Loucy (cell line): ENCODE data around the gene HELB.

Experiments
- EZH2phosphoT487 ChIP-seq: fragments of 200-600 bp; IDR thresholded peaks from 2 replicates; pipeline ENCODE4 v1.6.1; 2018; ENCODE audit warnings: antibody characterized with exemption, mild to moderate bottlenecking, moderate library complexity, borderline replicate concordance
- TF ChIP-seq, protein P1 (sequence below): fragments of 200-600 bp; sonication (generic); conservative IDR thresholded peaks from 2 replicates; pipeline ENCODE4 v1.5.1; 2014; ENCODE audit warnings: mild to moderate bottlenecking, antibody characterized with exemption, low read length

GRCh38 chr12:66312189-66312588 lies 9.9 kb downstream of the HELB start:
- TF ChIP-seq, protein P1, sequence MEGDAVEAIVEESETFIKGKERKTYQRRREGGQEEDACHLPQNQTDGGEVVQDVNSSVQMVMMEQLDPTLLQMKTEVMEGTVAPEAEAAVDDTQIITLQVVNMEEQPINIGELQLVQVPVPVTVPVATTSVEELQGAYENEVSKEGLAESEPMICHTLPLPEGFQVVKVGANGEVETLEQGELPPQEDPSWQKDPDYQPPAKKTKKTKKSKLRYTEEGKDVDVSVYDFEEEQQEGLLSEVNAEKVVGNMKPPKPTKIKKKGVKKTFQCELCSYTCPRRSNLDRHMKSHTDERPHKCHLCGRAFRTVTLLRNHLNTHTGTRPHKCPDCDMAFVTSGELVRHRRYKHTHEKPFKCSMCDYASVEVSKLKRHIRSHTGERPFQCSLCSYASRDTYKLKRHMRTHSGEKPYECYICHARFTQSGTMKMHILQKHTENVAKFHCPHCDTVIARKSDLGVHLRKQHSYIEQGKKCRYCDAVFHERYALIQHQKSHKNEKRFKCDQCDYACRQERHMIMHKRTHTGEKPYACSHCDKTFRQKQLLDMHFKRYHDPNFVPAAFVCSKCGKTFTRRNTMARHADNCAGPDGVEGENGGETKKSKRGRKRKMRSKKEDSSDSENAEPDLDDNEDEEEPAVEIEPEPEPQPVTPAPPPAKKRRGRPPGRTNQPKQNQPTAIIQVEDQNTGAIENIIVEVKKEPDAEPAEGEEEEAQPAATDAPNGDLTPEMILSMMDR, result no peak
- no peak for TF ChIP-seq EZH2phosphoT487
